ENCODE data around the gene TMEM213. TPM values are rescaled to one million over a fixed set of nuclear protein-coding genes. Genes with fewer than 3 reads are reported as not detected.
"Not testable (repeated sequence)": the region's sequence is repeated elsewhere in the genome, so short reads cannot be mapped to it uniquely, and the experiment has no call there.

The TMEM213 gene
- total and polyA plus RNA-seq, 8 donors: 0.05 to 32.8 (median 0.84) TPM

- DNase-seq: no peak
Observed at GRCh38 chr7:138796038-138796615, 1.7 kb upstream of the TMEM213 start.

DNA sequence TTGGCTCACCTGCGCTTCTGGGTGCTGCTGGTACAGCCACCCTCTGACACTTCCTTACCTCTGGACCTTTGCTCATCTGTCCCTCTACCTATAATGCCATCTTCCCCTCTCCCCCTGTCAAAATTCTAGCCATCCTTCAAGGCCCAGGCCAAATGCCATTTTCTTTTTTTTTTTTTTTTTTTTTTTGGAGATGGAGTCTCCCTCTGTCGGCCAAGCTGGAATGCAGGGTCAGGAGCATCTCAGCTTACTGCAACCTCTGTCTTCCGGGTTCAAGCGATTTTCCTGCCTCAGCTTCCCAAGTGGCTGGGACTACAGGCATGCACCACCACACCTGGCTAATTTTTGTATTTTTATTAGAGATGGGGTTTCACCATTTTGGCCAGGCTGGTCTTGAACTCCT, 748 bp upstream of the TMEM213 start:
- H3K9me3 ChIP-seq; H3K36me3 ChIP-seq; H3K4me1 ChIP-seq; H3K27ac ChIP-seq; DNase-seq; ATAC-seq; H3K27me3 ChIP-seq; intact Hi-C loops (cut with DNase I); H3K4me3 ChIP-seq: not testable (repeated sequence)

More at GRCh38 chr7:138796038-138796615, 1.7 kb upstream of the TMEM213 start:
- Histone ChIP-seq H3K4me3 (no peak overlapping the region), H3K4me1 (no peaks in the 10 kb centered on the region), H3K27me3 (no peaks in the 10 kb centered on the region), H3K36me3 (no peaks in the 10 kb centered on the region), H3K9me3 (no peaks in the 10 kb centered on the region), H3K27ac (no peak overlapping the region)
- TF ChIP-seq, protein P1, sequence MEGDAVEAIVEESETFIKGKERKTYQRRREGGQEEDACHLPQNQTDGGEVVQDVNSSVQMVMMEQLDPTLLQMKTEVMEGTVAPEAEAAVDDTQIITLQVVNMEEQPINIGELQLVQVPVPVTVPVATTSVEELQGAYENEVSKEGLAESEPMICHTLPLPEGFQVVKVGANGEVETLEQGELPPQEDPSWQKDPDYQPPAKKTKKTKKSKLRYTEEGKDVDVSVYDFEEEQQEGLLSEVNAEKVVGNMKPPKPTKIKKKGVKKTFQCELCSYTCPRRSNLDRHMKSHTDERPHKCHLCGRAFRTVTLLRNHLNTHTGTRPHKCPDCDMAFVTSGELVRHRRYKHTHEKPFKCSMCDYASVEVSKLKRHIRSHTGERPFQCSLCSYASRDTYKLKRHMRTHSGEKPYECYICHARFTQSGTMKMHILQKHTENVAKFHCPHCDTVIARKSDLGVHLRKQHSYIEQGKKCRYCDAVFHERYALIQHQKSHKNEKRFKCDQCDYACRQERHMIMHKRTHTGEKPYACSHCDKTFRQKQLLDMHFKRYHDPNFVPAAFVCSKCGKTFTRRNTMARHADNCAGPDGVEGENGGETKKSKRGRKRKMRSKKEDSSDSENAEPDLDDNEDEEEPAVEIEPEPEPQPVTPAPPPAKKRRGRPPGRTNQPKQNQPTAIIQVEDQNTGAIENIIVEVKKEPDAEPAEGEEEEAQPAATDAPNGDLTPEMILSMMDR (IDR thresholded peaks at IDR 0.05): no peak
- ATAC-seq: no peak
- intact Hi-C loops (cut with DNase I): no loop called here

DNA sequence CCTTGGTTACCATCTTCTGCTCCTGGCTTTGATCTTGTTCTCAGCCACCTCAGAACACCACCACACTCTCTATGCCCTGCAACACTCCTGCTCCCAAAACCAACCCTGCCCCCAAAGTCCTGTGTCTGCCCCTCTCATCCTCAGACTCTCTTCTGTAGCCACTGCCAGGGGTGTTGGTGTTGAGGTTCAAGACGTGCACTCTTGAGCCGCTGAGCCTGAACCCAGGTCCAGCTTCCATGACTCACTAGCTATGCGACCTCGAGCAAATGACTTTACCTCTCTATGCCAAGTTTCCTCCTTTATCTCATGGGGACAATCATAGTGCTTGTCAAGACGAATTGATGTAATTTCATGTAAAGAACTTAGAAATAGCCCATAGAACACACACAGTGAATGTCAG, 1.0 kb downstream of the TMEM213 start:
- no peaks in the 10 kb centered on the region for H3K27me3 ChIP-seq
- no peak overlapping the region for H3K4me3 ChIP-seq
- ATAC-seq: no peak
- intact Hi-C loops (cut with DNase I): no loop called here
- TF ChIP-seq, protein P1 (IDR thresholded peaks at IDR 0.05): no peak
- DNase-seq: no peak
- no peaks in the 10 kb centered on the region for H3K9me3 ChIP-seq
- H3K36me3 ChIP-seq: no peaks in the 10 kb centered on the region
- no peaks in the 10 kb centered on the region for H3K4me1 ChIP-seq
- no peak overlapping the region for H3K27ac ChIP-seq

DNA sequence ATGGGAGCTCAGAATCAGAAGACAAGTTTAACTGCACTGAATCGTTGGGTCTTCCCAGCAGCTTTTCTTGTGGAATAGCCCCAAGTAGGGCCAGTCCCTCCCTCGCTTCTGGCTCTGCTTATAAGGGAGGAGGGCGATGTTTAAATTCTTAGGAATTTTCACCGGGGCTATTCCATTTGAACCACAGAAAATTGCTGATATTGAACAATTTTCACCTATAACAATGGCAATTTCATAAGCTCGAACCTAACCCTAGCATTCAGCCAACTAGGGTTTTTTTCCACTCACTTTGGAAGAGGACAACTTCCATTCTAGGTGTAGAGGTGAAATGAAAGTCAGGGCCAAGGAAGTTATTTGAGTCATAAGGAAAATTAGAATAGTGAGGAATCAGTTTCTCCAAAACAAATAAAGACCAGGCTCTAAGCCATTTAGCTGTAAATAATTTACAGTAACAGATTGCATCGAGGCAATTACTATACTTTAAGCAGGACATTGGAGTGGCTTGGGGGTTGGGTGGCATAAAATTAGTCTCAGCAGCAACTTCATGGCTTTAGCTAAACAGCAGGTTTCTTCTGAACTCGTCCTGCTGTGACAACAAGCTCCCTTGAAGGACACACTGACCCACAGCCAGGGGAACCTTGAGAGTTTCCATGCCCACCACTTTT, 1.7 kb downstream of the TMEM213 start:
- Histone ChIP-seq H3K4me3 (no peak overlapping the region), H3K27ac (no peak overlapping the region), H3K9me3 (no peaks in the 10 kb centered on the region), H3K4me1 (no peaks in the 10 kb centered on the region), H3K27me3 (no peaks in the 10 kb centered on the region), H3K36me3 (no peaks in the 10 kb centered on the region)
- intact Hi-C loops (cut with DNase I): no loop called here
- no peak for ATAC-seq
- TF ChIP-seq, protein P1 (IDR thresholded peaks at IDR 0.05): no peak
- no peak for DNase-seq

DNA sequence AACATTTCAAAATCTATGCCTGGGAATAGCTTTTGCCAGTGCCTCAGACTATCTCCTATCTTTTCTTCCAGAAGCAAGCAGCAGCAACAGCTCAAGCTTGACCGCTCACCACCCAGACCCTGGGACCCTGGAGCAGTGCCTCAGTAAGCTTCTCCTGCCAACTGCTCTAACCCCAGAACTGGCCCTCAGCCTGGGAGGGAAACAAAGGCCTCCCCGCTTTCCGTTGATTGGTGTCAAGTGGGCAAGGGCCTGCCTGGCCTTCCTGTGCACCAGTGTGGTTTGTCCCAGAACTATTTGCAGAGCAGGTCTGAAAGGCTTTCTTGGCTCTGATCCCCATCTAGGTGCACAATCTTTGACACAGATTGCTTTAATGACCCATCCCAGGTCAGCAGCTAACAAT, 3.5 kb downstream of the TMEM213 start:
- Histone ChIP-seq H3K27me3 (no peaks in the 10 kb centered on the region), H3K4me3 (no peak overlapping the region), H3K9me3 (no peaks in the 10 kb centered on the region), H3K36me3 (no peaks in the 10 kb centered on the region), H3K27ac (no peak overlapping the region), H3K4me1 (no peaks in the 10 kb centered on the region)
- intact Hi-C loops (cut with DNase I): no loop called here
- TF ChIP-seq, protein P1 (IDR thresholded peaks at IDR 0.05): no peak
- ATAC-seq (no peak), DNase-seq (no peak)

DNA sequence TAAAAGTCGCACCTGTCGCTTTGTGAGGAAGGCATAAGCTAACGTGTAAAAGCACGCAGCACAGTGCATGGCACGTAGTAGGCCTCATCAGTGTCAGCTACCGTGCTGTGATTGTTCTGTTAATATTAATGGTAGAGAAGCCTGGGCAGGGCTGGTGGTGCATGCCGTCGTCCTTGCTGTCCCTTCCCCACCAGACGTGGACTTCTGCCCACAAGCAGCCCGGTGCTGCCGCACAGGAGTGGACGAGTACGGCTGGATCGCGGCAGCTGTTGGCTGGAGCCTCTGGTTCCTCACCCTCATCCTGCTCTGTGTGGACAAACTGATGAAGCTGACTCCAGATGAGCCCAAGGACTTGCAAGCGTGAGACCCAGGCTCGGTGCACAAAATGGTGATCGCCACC, 4.9 kb downstream of the TMEM213 start:
- H3K27ac ChIP-seq: no peak overlapping the region
- no peak for ATAC-seq
- H3K4me1 ChIP-seq: no peaks in the 10 kb centered on the region
- DNase-seq: no peak
- intact Hi-C loops (cut with DNase I): no loop called here
- no peaks in the 10 kb centered on the region for H3K9me3 ChIP-seq
- no peaks in the 10 kb centered on the region for H3K27me3 ChIP-seq
- H3K4me3 ChIP-seq: no peak overlapping the region
- H3K36me3 ChIP-seq: no peaks in the 10 kb centered on the region
- TF ChIP-seq, protein P1 (IDR thresholded peaks at IDR 0.05): no peak

Data from left lung (tissue), 10 donors.